PFSK-1 (cell line): ENCODE measurements around the gene RNF152.

Experiments
- POLR2AphosphoS5 ChIP-seq: IDR thresholded peaks from 2 replicates; pipeline ENCODE4 v1.6.1; 2012; ENCODE audit warnings: low read depth, mild to moderate bottlenecking, control low read depth, low read length, moderate library complexity
- TAF1 ChIP-seq: IDR thresholded peaks from 2 replicates; pipeline ENCODE4 v1.6.1; 2012; ENCODE audit warnings: low read length, control low read depth, borderline replicate concordance; ENCODE audit not compliant: insufficient read depth
- TF ChIP-seq, protein P1 (sequence below), 2 experiments: IDR thresholded peaks; 2 replicates each; pipeline versions ENCODE4 v1.6.1 to v1.8.0; 2011 to 2012; ENCODE audit warnings: low read depth in 2 of 2, low read length in 2 of 2, control low read depth in 1 of 2, inconsistent platforms in 1 of 2, mild to moderate bottlenecking in 1 of 2, moderate library complexity in 1 of 2; ENCODE audit not compliant: insufficient read depth in 1 of 2

DNA sequence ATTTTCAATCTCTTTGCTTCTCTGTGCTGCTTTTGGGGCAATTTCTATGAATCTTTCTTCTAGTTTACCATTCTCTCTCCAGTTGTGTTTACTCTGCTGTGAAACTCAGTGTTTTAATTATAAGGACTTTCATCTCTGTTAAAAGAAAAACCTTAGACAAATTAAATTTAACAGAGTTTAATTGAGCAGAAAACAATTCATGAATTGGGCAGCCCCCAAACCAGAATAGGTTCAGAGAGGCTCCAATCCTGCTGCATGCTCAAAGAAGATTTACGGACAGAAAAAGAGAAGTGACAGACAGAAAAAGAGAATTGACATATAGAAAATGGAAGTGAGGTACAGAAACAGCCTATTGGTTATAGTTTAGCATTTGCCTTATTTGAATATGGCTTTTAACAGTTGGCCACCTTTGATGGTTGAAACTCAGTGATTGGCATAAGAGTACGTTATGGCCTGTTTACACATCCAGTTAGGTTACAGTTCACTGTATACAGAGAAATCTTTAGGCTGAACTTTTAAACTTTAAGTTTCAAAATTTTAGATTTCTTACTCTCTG, 120.4 kb downstream of the RNF152 start:
- TF ChIP-seq TAF1 (no peak), POLR2AphosphoS5 (no peak)
- TF ChIP-seq, protein P1, sequence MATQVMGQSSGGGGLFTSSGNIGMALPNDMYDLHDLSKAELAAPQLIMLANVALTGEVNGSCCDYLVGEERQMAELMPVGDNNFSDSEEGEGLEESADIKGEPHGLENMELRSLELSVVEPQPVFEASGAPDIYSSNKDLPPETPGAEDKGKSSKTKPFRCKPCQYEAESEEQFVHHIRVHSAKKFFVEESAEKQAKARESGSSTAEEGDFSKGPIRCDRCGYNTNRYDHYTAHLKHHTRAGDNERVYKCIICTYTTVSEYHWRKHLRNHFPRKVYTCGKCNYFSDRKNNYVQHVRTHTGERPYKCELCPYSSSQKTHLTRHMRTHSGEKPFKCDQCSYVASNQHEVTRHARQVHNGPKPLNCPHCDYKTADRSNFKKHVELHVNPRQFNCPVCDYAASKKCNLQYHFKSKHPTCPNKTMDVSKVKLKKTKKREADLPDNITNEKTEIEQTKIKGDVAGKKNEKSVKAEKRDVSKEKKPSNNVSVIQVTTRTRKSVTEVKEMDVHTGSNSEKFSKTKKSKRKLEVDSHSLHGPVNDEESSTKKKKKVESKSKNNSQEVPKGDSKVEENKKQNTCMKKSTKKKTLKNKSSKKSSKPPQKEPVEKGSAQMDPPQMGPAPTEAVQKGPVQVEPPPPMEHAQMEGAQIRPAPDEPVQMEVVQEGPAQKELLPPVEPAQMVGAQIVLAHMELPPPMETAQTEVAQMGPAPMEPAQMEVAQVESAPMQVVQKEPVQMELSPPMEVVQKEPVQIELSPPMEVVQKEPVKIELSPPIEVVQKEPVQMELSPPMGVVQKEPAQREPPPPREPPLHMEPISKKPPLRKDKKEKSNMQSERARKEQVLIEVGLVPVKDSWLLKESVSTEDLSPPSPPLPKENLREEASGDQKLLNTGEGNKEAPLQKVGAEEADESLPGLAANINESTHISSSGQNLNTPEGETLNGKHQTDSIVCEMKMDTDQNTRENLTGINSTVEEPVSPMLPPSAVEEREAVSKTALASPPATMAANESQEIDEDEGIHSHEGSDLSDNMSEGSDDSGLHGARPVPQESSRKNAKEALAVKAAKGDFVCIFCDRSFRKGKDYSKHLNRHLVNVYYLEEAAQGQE (IDR thresholded peaks at IDR 0.05; ENCODE audit: insufficient read depth in 1 of 2, low read depth in 2 of 2, low read length in 2 of 2) = no peak
